Stimulated activated CD8-positive, alpha-beta memory T cell treated with anti-CD3 and anti-CD28 coated beads, Interleukin-15, amount 100 ng/mL, for 4 hours (primary cell): Measurements from ENCODE around the gene SPDYE4.
"Not testable (repeated sequence)": the region's sequence is repeated elsewhere in the genome, so short reads cannot be mapped to it uniquely, and the experiment has no call there.

ENCODE experiments used
- DNase-seq, 2 donors: peaks; one replicate each; pipeline ENCODE4 v3.0.0-alpha.2; 2020; ENCODE audit warnings: low read depth in 2 of 2

Gene SPDYE4, protein sequence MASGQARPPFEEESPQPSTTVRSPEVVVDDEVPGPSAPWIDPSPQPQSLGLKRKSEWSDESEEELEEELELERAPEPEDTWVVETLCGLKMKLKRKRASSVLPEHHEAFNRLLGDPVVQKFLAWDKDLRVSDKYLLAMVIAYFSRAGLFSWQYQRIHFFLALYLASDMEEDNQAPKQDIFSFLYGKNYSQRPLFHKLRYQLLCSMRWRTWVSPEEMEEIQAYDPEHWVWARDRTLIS

DNA sequence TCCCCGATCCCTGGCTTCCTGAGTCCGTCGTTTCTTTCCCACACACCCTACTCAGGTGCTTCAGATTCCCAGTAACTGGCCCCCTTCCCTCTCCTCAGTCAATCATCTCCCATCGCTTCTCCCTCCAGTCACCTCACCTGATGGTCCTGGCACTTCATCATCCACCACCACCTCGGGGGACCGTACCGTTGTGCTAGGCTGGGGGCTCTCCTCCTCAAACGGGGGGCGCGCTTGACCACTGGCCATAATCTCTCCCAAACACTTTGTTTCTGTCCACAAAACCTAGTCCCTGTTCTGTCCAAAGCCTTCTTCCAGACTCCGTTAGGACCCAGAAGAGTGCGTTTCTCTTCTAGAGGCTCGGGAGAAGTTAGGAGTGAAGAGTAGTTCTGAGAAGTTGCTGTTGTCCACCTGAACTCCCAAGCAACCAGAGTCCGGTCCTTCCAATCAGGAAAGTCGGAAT lies at the start of gene SPDYE4:
Gene SPDYE4, minus strand, starts transcription at position 410 of the 460 bp plus-strand sequence. Its CDS starts 164 bp downstream, at position 246.
- no peak for DNase-seq

DNA sequence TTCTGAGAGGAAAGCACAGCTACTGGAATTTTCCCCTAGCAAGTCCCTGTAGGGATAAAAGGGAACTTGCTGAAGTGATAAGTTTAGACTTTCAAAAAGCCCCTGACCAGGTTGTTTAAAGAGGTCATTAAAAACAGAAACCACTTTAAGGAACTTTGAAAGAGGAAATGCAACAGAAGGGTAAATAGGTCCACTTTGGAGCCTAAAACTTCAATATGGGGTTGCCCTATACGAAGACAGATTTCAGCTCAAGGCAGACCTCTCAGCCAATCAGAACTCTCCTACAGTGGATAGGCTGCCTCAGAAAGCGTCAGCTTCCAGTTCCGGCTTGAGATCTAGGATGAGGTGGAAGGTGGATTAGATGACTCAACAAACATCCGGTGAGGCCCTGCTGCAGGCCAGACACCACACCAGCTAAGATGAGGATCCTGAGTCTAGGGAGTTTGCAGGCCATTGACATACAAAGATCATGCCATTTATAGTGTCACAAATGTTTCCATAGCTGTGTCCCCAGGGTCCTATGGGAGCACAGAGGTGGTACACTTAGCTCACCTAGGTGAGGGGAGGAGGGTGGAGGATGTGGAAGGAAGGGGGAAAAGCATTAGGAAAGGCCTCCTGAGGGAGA lies 48.7 kb upstream of the SPDYE4 start:
- DNase-seq: no peak

DNA sequence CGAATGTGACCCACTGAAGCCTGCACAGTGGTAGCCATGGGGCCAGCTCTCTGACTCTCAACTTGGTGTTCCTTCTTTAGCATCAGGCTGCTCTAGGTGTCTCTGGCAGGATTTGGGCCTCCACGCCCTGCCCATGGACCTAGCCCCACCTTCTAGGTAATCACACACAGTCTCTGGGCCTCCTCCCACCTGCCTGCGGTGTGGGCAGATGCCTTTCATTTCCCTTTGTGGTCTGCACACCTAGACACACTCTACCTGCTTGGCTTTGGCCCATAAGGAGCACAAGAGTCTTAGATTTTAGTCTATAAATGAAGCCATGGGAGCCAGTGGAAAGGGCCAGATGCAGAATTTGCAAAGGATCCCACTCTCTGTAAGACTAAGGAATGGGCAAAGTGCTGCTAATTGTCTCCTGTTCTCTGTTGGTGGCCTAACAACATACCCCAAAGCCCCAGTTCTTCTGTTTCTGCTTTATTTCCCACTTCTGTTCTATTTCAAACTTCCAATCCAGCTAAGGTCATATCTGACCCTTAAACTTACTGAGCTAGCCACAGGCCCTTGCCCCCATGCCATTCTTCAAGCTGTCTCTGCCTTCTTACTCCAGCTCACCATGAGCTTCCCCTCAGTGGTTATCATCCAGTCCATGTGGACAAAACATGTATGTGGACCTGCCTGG lies 48.0 kb upstream of the SPDYE4 start:
- no peak for DNase-seq

DNA sequence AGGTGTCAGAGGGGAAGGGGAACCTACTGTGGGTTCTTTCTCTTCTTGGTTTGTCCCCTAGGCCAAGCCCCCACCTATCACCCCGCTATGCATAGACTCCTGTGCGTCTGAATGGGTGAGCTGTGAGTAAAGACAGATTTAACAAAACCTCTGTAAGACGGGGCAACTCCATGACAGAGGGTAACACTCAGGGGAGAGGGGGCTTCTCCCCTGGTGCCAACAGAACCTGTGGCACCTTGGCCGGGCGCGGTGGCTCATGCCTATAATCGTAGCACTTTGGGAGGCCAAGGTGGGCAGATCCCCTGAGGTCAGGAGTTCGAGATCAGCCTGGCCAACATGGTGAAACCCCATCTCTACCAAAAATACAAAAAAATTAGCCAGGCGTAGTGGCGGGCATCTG lies 47.0 kb upstream of the SPDYE4 start:
- not testable (repeated sequence) for DNase-seq

DNA sequence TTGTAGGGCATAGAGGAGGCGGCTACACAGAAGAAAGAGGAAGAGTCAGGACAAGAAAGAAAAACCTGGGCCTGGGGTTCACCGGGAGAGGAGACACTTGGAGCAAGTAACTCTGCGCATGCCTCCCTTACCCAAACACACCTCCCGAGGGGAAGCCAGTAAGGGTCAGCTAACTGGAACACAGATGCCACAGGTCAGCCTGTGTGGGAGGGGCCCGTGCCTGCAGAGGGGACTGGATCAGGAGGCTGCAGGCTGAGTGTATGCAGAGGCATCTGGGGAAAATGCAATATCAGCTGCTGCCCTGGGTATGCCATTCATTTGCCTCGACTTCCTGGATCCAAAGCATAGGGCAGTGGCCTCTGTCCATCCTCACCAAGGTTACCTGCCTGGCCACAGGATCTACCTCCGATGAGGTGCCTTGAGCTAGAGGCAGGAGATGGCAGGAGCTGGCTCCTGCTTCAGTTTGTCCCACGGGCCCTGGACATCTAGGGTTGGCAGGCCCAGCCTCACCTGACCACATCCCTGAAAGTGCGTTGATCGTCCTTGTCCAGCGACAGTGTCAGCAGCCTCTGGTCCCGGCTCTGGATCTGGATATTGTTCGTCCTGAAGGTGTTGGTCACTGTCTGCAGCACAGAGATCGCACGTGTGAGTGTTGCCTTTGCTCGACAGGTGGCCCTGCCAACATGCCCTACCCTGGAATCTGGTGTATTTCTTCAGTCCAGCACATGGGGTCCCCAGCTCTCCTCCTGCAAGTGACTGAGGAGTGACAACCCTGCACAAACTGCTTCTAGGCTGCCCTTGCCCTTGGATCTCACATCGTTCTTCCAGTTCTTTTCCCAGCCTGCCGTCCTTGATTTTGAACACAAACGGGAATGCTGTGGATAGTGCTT lies 45.4 kb upstream of the SPDYE4 start:
- DNase-seq: no peak

DNA sequence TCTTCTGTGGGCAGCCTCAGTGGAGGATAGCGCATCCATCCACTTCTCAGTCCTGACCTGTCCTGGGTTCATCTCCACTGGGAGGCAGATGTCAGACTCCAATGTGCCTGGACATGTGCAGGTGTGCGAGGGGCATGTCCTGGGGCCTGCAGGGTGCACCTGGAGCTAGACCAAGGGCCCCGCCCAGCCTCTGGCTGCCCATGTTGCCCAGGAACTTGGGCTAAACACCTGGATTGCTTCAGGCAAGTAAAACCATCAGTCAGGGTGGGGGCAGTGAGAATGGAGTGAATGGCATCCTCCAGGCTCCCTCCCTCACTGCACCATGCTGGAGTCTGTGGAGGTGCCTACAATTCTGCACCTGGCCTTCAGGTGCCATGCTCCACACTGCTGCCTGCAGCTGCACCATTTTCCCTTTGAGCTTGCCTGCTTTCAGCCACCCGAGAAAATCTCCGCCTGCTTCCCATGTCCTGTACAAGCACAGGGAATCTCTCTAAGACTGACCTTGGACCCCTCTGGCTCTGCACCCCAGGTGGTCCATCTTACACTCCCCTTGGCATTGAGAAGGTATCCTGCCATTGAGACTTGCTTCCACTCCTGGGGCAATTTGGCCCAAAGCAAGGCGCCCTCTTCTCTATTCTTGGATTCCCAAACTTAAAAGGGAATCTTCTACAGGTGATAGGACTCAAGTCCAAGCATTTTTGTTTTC lies 42.9 kb upstream of the SPDYE4 start:
- no peak for DNase-seq

DNA sequence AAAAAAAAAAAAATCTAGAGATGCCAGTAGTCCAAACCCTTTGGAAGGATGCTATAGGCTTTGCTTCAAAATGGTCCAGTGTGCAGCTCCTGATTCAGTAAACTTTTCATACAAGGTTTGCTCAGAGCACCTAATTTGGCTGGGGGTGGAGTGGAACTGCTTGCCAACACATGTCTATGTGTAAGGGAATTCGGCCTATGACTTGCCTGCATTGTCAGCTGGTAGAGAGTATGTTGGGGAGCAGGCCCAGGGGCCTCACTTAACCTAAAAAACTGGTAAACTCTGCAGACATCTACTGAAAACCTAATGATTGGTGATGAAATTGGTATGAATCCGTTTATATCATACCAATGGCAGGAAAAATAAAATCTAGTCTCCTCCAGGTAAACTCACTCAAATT lies 42.3 kb upstream of the SPDYE4 start:
- no peak for DNase-seq

DNA sequence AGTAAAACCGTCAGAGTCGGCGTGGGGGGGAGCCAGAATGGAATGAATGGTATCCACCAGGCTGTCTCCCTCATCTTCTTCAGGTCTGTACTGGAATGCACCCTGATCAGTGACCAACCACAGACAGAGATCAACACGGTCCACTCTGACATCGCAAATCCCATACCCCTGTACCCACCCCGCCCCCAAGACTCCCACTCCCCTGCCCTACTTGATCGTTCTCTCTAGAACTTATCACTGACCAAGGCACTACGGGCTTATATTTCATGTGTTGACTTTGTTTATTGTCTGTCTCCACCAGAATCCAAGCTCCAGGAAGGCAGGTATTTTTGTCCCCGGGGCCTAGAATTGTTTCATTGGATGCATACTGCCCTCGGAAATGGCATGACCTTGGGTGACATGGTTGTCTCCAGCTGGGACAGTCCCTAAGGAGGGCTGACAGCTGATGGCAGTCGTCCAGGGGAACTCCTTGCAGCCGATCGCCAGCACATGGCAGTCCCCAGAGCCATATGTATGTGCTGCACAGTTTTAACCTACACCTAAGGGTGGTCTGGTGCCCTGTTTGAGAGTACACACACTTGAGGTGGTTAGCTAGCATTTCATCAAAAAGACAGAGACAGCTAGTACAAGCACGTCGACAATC lies 41.3 kb upstream of the SPDYE4 start:
- no peak for DNase-seq

DNA sequence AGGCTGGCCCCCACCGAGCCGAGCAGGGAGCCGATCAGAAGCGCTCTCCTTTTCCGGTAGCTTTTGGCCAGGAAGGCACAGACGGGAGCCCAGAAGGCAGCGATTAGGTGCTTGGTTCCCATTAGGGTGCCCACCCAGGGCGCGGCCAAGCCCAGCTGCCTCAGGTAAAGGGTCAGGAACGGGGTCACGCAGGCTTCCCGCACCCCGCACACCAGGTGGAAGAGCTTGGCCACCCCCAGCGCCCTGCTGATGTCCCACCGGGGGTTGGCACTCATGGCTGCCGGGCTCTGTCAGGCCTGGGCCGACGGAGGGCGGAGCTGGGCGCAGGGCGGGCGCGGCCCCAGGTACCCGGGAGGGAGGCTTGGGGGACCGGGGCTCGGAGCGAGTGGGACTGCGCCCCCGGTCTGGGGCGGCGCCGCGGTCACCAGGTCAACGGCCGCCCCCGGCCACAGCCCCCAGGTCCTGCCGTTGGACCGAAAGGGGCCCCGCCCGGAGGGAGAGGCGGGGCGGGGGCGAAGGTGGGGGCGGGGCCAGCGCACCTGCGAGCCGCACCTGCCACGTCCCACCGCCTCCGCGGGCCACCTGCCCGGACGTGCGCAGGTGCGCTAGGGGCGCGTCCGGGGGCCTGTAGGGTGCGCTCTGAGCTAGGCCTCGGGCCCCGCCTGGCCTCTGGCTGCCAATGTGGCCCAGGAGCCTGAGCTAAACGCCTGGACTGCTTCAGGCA lies 40.7 kb upstream of the SPDYE4 start, which contains the start of gene MFSD6L:
Gene MFSD6L, minus strand, starts transcription at position 520 of the 724 bp plus-strand sequence. Its CDS starts 245 bp downstream, at position 275.
- no peak for DNase-seq

DNA sequence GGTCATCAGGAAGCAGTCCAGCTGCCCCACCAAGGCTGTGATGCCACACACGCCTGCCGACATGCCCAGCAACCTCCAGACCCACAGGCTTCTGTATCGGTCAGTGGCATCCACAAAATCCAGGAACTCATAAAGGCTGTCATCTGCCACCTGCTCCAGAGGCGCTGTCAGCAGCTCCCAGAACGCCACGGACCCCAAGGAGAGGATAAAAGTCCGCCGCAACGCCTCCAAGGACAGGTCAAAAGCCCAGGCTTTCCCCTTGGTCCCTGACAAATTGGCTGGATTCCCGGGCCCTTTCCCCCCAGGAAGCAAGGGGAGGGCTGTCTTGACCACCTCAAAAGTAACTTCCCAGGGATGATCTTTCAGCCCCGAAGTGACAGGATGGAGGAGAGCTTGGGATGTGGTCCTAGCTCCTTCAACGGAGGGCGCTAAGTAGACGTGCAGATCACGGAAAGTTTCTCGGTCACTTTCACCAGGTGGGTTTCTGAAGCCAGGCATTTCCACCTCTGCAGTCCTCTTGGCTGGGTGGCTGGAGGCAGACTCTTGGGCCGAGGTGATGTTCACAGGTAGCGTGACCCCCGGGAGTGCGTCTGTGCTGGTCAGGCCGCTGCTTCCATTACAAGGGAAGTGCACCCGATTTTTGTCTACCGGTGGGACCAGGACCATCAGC lies 40.0 kb upstream of the SPDYE4 start:
- DNase-seq: no peak

DNA sequence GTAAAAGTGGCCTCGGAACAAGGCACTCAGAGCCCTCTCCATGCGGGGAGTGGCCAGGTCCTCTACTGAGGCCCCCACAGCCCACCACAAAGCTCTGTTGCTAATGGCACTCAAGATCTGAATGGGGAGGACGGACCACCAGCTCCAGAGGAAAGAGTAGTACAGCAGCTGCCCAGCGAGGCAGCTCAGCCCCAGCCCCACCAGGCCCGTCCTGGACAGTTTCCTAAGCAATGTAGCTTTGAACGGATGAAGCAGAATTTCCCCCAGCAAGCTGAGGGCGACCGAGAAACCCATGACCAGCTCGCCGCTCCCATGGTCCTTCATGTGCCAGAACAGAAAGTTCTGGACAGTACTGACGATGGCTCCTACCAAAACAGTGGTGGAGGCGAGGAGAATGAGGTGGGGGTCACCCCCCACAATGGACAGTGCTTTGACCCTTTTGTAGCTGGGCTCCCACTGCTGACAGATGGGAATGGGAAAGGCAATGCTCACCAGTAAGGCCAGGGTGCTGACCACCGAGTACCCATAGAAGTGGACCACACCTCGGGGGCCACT lies 39.4 kb upstream of the SPDYE4 start:
- no peak for DNase-seq

DNA sequence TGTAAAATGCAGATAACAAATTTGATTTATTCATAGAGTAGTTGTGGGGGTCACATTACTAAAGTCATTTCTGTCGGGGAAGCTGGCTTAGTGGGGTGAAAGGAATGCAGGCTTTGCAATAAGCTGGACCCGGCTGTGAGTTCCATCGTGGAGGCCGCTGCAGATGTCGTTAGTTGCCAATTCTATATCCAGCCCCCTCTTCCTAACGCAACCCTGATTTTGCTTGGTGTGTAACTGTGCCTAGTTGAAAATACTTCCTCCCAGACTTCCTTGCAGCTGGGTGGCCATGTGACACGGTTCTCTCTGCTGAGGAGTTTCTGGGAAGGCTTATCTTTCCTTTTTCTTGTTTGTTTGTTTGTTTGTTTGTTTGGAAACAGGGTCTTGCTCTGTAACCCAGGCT lies 36.3 kb upstream of the SPDYE4 start:
- DNase-seq: no peak

DNA sequence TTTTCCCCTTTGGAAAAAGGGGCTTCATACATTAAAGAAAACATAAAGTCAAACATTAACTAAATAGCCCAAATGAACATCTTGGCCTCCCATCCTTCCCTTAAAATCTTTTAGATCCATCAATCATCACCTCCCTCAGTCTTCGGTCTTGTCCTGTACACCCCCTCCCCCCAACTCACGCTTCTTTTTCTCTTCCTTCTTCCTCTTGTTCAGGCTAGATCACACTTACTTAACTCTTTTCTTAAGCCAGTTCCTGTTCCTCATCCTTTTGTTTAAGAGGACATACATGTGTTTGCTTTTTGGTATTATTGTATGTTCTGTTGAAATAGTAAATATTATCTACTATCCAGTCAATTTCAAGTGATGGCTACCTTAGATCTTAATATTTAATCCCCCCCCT lies 35.3 kb upstream of the SPDYE4 start:
- DNase-seq: no peak

DNA sequence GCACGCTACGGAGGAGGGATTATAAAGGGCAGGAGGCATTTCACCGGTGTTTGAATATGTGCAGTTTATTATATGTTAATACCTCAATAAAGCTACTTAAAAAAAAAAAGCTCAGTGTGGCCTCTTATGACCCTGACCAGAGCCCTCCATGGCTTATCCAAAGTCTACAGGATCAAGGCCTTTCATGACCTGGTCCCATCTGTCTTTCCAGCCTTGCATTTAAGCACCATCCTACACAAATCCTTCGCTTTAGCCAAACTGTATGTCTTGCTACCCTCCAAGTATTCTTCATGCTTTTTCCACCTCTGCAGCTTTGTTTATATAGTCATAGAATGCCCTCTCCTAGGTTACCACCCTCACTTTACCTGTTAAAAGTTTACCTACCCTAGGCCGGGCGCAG lies 34.3 kb upstream of the SPDYE4 start:
- no peak for DNase-seq

DNA sequence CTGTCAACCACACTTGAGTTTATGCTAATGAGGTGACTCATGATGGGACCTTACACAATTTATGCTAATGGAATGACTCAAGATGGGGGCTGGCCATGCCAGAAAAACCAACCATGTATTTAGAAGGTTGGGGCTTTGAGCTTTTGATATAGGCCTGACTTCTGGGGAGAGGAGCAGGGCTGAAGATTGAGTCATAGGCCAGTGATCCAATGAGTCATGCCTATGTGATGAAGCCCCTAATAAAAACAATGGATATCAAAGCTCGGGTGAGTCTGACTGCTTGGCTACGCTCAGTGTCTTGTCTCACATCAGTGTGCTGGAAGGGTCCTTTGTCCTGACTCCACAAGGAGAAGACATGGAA lies 33.5 kb upstream of the SPDYE4 start:
- DNase-seq: no peak

DNA sequence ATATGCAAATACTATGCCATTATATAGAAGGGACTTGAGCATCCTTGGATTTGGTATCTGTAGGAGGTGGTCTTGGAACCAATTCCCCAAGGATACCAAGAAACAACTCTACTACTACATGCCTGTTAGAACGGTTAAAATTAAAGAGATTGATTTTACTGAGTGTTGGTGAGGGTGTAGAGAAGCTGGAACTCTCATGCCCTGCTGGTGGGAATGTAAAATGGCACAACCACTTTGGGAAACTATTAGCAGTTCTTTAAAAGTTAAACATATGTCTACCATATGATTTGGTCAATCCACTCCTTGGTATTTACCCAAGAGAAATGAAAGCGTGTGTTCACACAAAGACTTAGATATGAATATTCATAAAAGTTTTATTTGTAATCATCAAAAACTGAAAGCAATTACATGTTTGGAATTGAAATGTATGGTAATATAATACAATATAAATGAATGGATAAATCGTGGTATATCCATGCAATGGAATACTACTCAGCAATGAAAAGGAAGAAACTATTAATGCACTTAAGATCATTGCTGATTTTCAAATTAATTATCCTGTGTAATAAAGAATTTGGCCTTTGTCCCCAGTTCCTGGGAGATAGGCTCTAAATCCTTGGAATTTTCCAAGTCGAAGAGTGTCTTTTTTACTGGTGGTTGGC lies 33.0 kb upstream of the SPDYE4 start:
- DNase-seq: no peak

DNA sequence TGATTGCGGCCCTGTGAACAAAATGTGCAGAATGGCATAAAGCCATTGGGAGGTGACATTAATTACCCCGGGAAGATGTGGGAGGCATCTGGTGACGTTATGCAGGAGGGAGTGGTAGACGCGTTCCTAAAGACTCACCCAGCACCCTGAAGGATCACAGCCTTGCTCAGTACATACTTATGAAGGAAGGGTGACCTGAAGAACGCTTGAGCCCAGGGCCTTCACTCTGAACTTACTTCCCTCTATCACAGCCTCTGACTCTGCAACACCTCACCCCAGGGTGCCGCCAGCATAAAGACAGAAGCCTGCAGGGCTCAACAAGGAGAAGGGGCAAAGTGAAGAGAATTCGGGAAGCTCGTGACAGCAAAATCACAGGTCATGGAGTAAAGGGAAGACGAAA lies 31.4 kb upstream of the SPDYE4 start:
- DNase-seq: no peak

DNA sequence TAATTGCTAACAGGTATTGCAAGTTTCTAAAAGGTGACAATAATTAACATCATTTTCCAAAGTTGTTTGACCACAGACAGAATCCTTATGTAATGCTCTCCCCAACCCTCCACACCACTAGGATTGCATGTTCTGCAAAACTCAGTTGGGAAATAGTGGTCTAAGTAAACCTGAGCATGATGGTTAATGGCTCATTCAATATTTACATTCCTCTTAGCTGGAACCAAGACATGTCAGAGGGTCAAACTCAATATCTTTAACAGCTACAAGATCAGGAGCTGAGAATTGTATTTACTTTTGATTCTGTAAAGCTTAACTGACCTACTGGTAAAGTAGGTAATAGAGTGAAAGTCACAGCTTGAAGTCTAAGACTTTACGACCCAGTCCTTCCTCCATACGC lies 30.7 kb upstream of the SPDYE4 start:
- no peak for DNase-seq
